Posterior cingulate gyrus (tissue), 11 donors: ENCODE measurements around the gene ARID1B.

Source experiments
- DNase-seq, 10 donors: peaks; one replicate each; pipeline versions ENCODE4 v3.0.0 to v3.0.0-alpha.2; 2020 to 2021; ENCODE audit warnings: mixed read lengths in 3 of 10
- intact Hi-C: fragments of 100-400 bp; cut with DNase I; formaldehyde crosslinking; loops from one replicate; pipeline ENCODE4 v1.15.1; 2023

ARID1B gene

GRCh38 chr6:156814036-156814581 lies 36.9 kb downstream of the ARID1B start:
- DNase-seq = no peak
- intact Hi-C loops = no loop called here

- DNase-seq = no peak
- intact Hi-C loops = no loop called here
Observed at GRCh38 chr6:156816505-156816904, 39.3 kb downstream of the ARID1B start.

GRCh38 chr6:156820089-156820798 lies 43.1 kb downstream of the ARID1B start:
- DNase-seq = no peak
- intact Hi-C loops = no loop called here

- no peak for DNase-seq
- intact Hi-C loops = no loop called here
Observed at GRCh38 chr6:156821707-156822106, 44.5 kb downstream of the ARID1B start.

- intact Hi-C loops = no loop called here
- peak in 3 of 10 donors; percentile 28 to 84 (median 72) for DNase-seq
Observed at GRCh38 chr6:156822747-156823206, 45.6 kb downstream of the ARID1B start.

- no peak for DNase-seq
- intact Hi-C loops = no loop called here
Observed at GRCh38 chr6:156824142-156824541, 47.0 kb downstream of the ARID1B start.

GRCh38 chr6:156825475-156825874 lies 48.3 kb downstream of the ARID1B start:
- intact Hi-C loops = no loop called here

GRCh38 chr6:156826290-156826955 lies 49.2 kb downstream of the ARID1B start:
- DNase-seq = no peak
- intact Hi-C loops = no loop called here

More at GRCh38 chr6:156825475-156825874, 48.3 kb downstream of the ARID1B start:
- DNase-seq = no peak

- intact Hi-C loops = no loop called here
- DNase-seq = peak in 1 of 10 donors; percentile 79
Observed at GRCh38 chr6:156827382-156827781, 50.2 kb downstream of the ARID1B start.

GRCh38 chr6:156828280-156828703 lies 51.1 kb downstream of the ARID1B start:
- intact Hi-C loops = no loop called here
- DNase-seq = no peak

GRCh38 chr6:156830126-156830525 lies 52.9 kb downstream of the ARID1B start:
- intact Hi-C loops = no loop called here
- no peak for DNase-seq

- peak in 2 of 10 donors; percentile 35 to 59 for DNase-seq
- intact Hi-C loops = no loop called here
Observed at GRCh38 chr6:156832231-156832647, 55.1 kb downstream of the ARID1B start.

GRCh38 chr6:156832669-156833068 lies 55.5 kb downstream of the ARID1B start:
- no peak for DNase-seq
- intact Hi-C loops = no loop called here

- intact Hi-C loops = no loop called here
- no peak for DNase-seq
Observed at GRCh38 chr6:156833755-156834154, 56.6 kb downstream of the ARID1B start.

- intact Hi-C loops = no loop called here
- DNase-seq = no peak
Observed at GRCh38 chr6:156839129-156839528, 62.0 kb downstream of the ARID1B start.

- intact Hi-C loops = no loop called here
- DNase-seq = no peak
Observed at GRCh38 chr6:156839591-156840001, 62.4 kb downstream of the ARID1B start.

- no peak for DNase-seq
- intact Hi-C loops = no loop called here
Observed at GRCh38 chr6:156840136-156840535, 63.0 kb downstream of the ARID1B start.

- intact Hi-C loops = no loop called here
Observed at GRCh38 chr6:156840606-156841005, 63.4 kb downstream of the ARID1B start.

GRCh38 chr6:156841508-156841907 lies 64.3 kb downstream of the ARID1B start:
- no peak for DNase-seq
- intact Hi-C loops = no loop called here

More at GRCh38 chr6:156840606-156841005, 63.4 kb downstream of the ARID1B start:
- DNase-seq = no peak

GRCh38 chr6:156842598-156843250 lies 65.5 kb downstream of the ARID1B start:
- intact Hi-C loops = no loop called here
- DNase-seq = no peak

- intact Hi-C loops = no loop called here
- no peak for DNase-seq
Observed at GRCh38 chr6:156844089-156844488, 66.9 kb downstream of the ARID1B start.
